ENCODE measurements around the gene LHX8.

The LHX8 gene

GRCh38 chr1:75136195-75136815, 2.1 kb downstream of the LHX8 start:
- Histone ChIP-seq H4K20me1 (ENCODE audit: control insufficient read depth, insufficient read depth, low read depth, low read length) (no peaks in the 10 kb centered on the region), H3F3A (ENCODE audit: control insufficient read depth, insufficient read depth) (no peaks in the 10 kb centered on the region), H3K9me2 (replicated peaks; ENCODE audit: control insufficient read depth, low read length) (no peaks in the 10 kb centered on the region), H3K4me2 (ENCODE audit: low read length) (no peak overlapping the region), H3K27me3 (ENCODE audit: control insufficient read depth, low read length) (peaks cover 46% of the 10 kb centered on the region), H3K4me1 (ENCODE audit: control insufficient read depth, low read length) (no peaks in the 10 kb centered on the region), H3K36me3 (ENCODE audit: control insufficient read depth, low read length) (no peaks in the 10 kb centered on the region), H3K4me3 (ENCODE audit: low read length) (no peak overlapping the region), H3K27ac (ENCODE audit: low read depth, low read length) (no peak overlapping the region), H3K9me3 (ENCODE audit: control insufficient read depth, insufficient read depth, low read length) (no peaks in the 10 kb centered on the region; the same call in 1 of the 2 replicates), H3K79me2 (ENCODE audit: control insufficient read depth, low read length) (no peaks in the 10 kb centered on the region)
- TF ChIP-seq EZH2phosphoT487 (IDR thresholded peaks at IDR 0.05; ENCODE audit: borderline replicate concordance, low read length) (no peak), CTCF (IDR thresholded peaks at IDR 0.05; ENCODE audit: low read depth, low read length, poor library complexity, severe bottlenecking) (no peak)

GRCh38 chr1:75136921-75137641, 2.9 kb downstream of the LHX8 start:
- H3K4me3 ChIP-seq (ENCODE audit: low read length) = no peak overlapping the region
- no peaks in the 10 kb centered on the region for H4K20me1 ChIP-seq (ENCODE audit: control insufficient read depth, insufficient read depth, low read depth, low read length)
- no peaks in the 10 kb centered on the region for H3K4me1 ChIP-seq (ENCODE audit: control insufficient read depth, low read length)
- no peaks in the 10 kb centered on the region; the same call in 1 of the 2 replicates for H3K9me3 ChIP-seq (ENCODE audit: control insufficient read depth, insufficient read depth, low read length)
- no peaks in the 10 kb centered on the region for H3K79me2 ChIP-seq (ENCODE audit: control insufficient read depth, low read length)
- H3F3A ChIP-seq (ENCODE audit: control insufficient read depth, insufficient read depth) = no peaks in the 10 kb centered on the region
- H3K4me2 ChIP-seq (ENCODE audit: low read length) = no peak overlapping the region
- no peak for TF ChIP-seq CTCF (IDR thresholded peaks at IDR 0.05; ENCODE audit: low read depth, low read length, poor library complexity, severe bottlenecking)
- no peak for TF ChIP-seq EZH2phosphoT487 (IDR thresholded peaks at IDR 0.05; ENCODE audit: borderline replicate concordance, low read length)
- no peak overlapping the region for H3K27ac ChIP-seq (ENCODE audit: low read depth, low read length)
- H3K36me3 ChIP-seq (ENCODE audit: control insufficient read depth, low read length) = no peaks in the 10 kb centered on the region
- peaks cover 46% of the 10 kb centered on the region for H3K27me3 ChIP-seq (ENCODE audit: control insufficient read depth, low read length)
- no peaks in the 10 kb centered on the region for H3K9me2 ChIP-seq (replicated peaks; ENCODE audit: control insufficient read depth, low read length)

GRCh38 chr1:75152092-75152491, 17.9 kb downstream of the LHX8 start:
- TF ChIP-seq EZH2phosphoT487 (IDR thresholded peaks at IDR 0.05; ENCODE audit: borderline replicate concordance, low read length) (no peak), CTCF (IDR thresholded peaks at IDR 0.05; ENCODE audit: low read depth, low read length, poor library complexity, severe bottlenecking) (no peak)
- Histone ChIP-seq H3K36me3 (ENCODE audit: control insufficient read depth, low read length) (no peaks in the 10 kb centered on the region), H3K27ac (ENCODE audit: low read depth, low read length) (no peak overlapping the region), H3K9me3 (ENCODE audit: control insufficient read depth, insufficient read depth, low read length) (no peaks in the 10 kb centered on the region), H3K4me2 (ENCODE audit: low read length) (no peak overlapping the region), H3K4me1 (ENCODE audit: control insufficient read depth, low read length) (no peaks in the 10 kb centered on the region), H3K27me3 (ENCODE audit: control insufficient read depth, low read length) (no peaks in the 10 kb centered on the region), H3K4me3 (ENCODE audit: low read length) (no peak overlapping the region), H3K79me2 (ENCODE audit: control insufficient read depth, low read length) (no peaks in the 10 kb centered on the region), H3K9me2 (replicated peaks; ENCODE audit: control insufficient read depth, low read length) (no peaks in the 10 kb centered on the region), H3F3A (ENCODE audit: control insufficient read depth, insufficient read depth) (no peaks in the 10 kb centered on the region), H4K20me1 (ENCODE audit: control insufficient read depth, insufficient read depth, low read depth, low read length) (no peaks in the 10 kb centered on the region)
